OCI-LY7 (cell line): ENCODE results near the gene PRR35. TPM values are rescaled to one million over a fixed set of nuclear protein-coding genes. Genes with fewer than 3 reads are reported as not detected.

Experiments
- BruUV-seq: library from RNA; stranded (reverse); fragments of 400-500 nt; replicated peaks from 2 replicates; lab custom pipeline; 2021; lab: Mats Ljungman, UMichigan
- CTCF ChIA-PET: fragments of 300-600 bp; sonication (Branson Sonifier 250); formaldehyde crosslinking; loops from one replicate; lab custom pipeline; 2022; ENCODE audit warnings: antibody characterized with exemption; ENCODE audit not compliant: unreplicated experiment; lab: Charles Lee
- POLR2A ChIA-PET: fragments of 300-600 bp; sonication (Branson Sonifier 250); formaldehyde crosslinking; loops from one replicate; lab custom pipeline; 2022; ENCODE audit warnings: antibody characterized with exemption; lab: Charles Lee
- DNase-seq: peaks from one replicate; pipeline ENCODE4 v3.0.0-alpha.2; 2015; ENCODE audit warnings: low spot score
- H2AFZ ChIP-seq: fragments of 200-600 bp; sonication (generic), shearing (Covaris generic); 2 replicates; pipeline ENCODE4 v1.6.1; 2014; ENCODE audit warnings: mild to moderate bottlenecking, antibody characterized with exemption, low read length, moderate library complexity
- H3K27ac ChIP-seq: fragments of 200-600 bp; sonication (generic); 2 replicates; pipeline ENCODE4 v1.5.1; 2014; ENCODE audit warnings: mixed run types, low read depth, mild to moderate bottlenecking, moderate library complexity, low read length, inconsistent platforms; ENCODE audit not compliant: poor library complexity, severe bottlenecking
- H3K36me3 ChIP-seq: fragments of 200-600 bp; sonication (generic); 2 replicates; pipeline ENCODE4 v1.6.1; 2014; ENCODE audit warnings: mild to moderate bottlenecking, antibody characterized with exemption, low read length, moderate library complexity, mixed read lengths; ENCODE audit not compliant: insufficient read depth
- H3K4me1 ChIP-seq: fragments of 200-600 bp; sonication (generic); 2 replicates; pipeline ENCODE4 v1.5.1; 2014; ENCODE audit warnings: mild to moderate bottlenecking, low read length; ENCODE audit not compliant: insufficient read depth, poor library complexity, severe bottlenecking
- H3K4me2 ChIP-seq: fragments of 200-600 bp; sonication (generic); 2 replicates; pipeline ENCODE4 v1.6.1; 2014; ENCODE audit warnings: mild to moderate bottlenecking, low read length
- H3K4me3 ChIP-seq: fragments of 200-600 bp; sonication (generic); 2 replicates; pipeline ENCODE4 v1.5.1; 2014; ENCODE audit warnings: mild to moderate bottlenecking, low read depth, low read length; ENCODE audit not compliant: poor library complexity, severe bottlenecking
- H3K79me2 ChIP-seq: fragments of 200-600 bp; sonication (generic); 2 replicates; pipeline ENCODE4 v1.6.1; 2016; ENCODE audit warnings: low read depth, mild to moderate bottlenecking, low read length, moderate library complexity, mixed read lengths; ENCODE audit not compliant: insufficient read depth
- H3K9me2 ChIP-seq: fragments of 200-600 bp; sonication (generic); 2 replicates; pipeline ENCODE4 v1.6.1; 2016; ENCODE audit warnings: mild to moderate bottlenecking, low read length, mixed read lengths; ENCODE audit not compliant: insufficient read depth
- H3K9me3 ChIP-seq: fragments of 200-600 bp; sonication (generic); 2 replicates; pipeline ENCODE4 v1.6.1; 2014; ENCODE audit warnings: mild to moderate bottlenecking, mixed run types, low read length, mixed read lengths
- H4K20me1 ChIP-seq: fragments of 200-600 bp; sonication (generic); 2 replicates; pipeline ENCODE4 v1.6.1; 2014; ENCODE audit warnings: mild to moderate bottlenecking, antibody characterized with exemption, low read length, moderate library complexity, mixed read lengths; ENCODE audit not compliant: insufficient read depth
- CTCF ChIP-seq: fragments of 200-600 bp; sonication (generic); conservative IDR thresholded peaks from 2 replicates; pipeline ENCODE4 v1.5.1; 2014; ENCODE audit warnings: mild to moderate bottlenecking, antibody characterized with exemption, low read length, moderate library complexity, mixed read lengths
- EZH2phosphoT487 ChIP-seq: fragments of 200-600 bp; sonication (generic); IDR thresholded peaks from 2 replicates; pipeline ENCODE4 v1.6.1; 2018; ENCODE audit warnings: low read depth, borderline replicate concordance, mild to moderate bottlenecking, mixed run types, antibody characterized with exemption, low read length, moderate library complexity, mixed read lengths
- intact Hi-C: fragments of 100-400 bp; cut with micrococcal nuclease; formaldehyde crosslinking; loops from one replicate; pipeline ENCODE4 v1.10.0; 2022; ENCODE audit not compliant: unreplicated experiment
- total RNA-seq, 2 experiments: library from RNA; depleted of rRNA in 1 of 2; stranded (reverse); fragments of >200 nt in 1 of 2; shearing (Covaris generic) in 1 of 2; gene quantifications; 2 replicates each; pipeline ENCODE4 v1.2.3, GENCODE V29; 2014 to 2022

The PRR35 gene
- total RNA-seq, 2 experiments from 2014 or later: not detected

GRCh38 chr16:557463-558297 lies 2.5 kb upstream of the PRR35 start:
- DNase-seq: no peak
- TF ChIP-seq EZH2phosphoT487 (no peak), CTCF (no peak)

GRCh38 chr16:558298-559020 lies 1.7 kb upstream of the PRR35 start:
- TF ChIP-seq CTCF: no peak
- TF ChIP-seq EZH2phosphoT487: no peak
- Histone ChIP-seq H3K4me2 (no peak overlapping the region), H3K27ac (no peak overlapping the region), H3K4me1 (no peaks in the 10 kb centered on the region), H3K36me3 (no peaks in the 10 kb centered on the region), H3K4me3 (no peak overlapping the region), H4K20me1 (no peaks in the 10 kb centered on the region), H3K9me2 (no peaks in the 10 kb centered on the region), H3K9me3 (no peaks in the 10 kb centered on the region), H3K79me2 (no peaks in the 10 kb centered on the region), H2AFZ (no peak overlapping the region)
- no peak for DNase-seq
- CTCF ChIA-PET: no interaction called here
- BruUV-seq: no TSS peak
- intact Hi-C loops: no loop called here
- POLR2A ChIA-PET: no interaction called here

More at GRCh38 chr16:557463-558297, 2.5 kb upstream of the PRR35 start:
- Histone ChIP-seq H3K4me3 (no peak overlapping the region), H3K4me2 (no peak overlapping the region), H3K36me3 (no peaks in the 10 kb centered on the region), H3K4me1 (no peaks in the 10 kb centered on the region), H3K9me2 (no peaks in the 10 kb centered on the region), H2AFZ (no peak overlapping the region), H4K20me1 (no peaks in the 10 kb centered on the region), H3K9me3 (no peaks in the 10 kb centered on the region), H3K27ac (no peak overlapping the region), H3K79me2 (no peaks in the 10 kb centered on the region)
- intact Hi-C loops: no loop called here
- no TSS peak for BruUV-seq
- POLR2A ChIA-PET: no interaction called here
- CTCF ChIA-PET: no interaction called here

GRCh38 chr16:559021-559380 lies 1.2 kb upstream of the PRR35 start:
- Histone ChIP-seq H3K79me2 (no peaks in the 10 kb centered on the region), H3K9me2 (no peaks in the 10 kb centered on the region), H2AFZ (no peak overlapping the region), H4K20me1 (no peaks in the 10 kb centered on the region), H3K9me3 (no peaks in the 10 kb centered on the region), H3K4me3 (no peak overlapping the region), H3K36me3 (no peaks in the 10 kb centered on the region), H3K4me2 (no peak overlapping the region), H3K27ac (no peak overlapping the region), H3K4me1 (no peaks in the 10 kb centered on the region)
- CTCF ChIA-PET: no interaction called here
- no peak for DNase-seq
- intact Hi-C loops: no loop called here
- POLR2A ChIA-PET: no interaction called here
- no peak for TF ChIP-seq EZH2phosphoT487
- TF ChIP-seq CTCF: no peak
- no TSS peak for BruUV-seq
